Measurements from ENCODE around the gene NR3C2.

- TF ChIP-seq CTCF (IDR thresholded peaks at IDR 0.05; ENCODE audit: insufficient read depth, low read length, poor library complexity, severe bottlenecking): no peak
- TF ChIP-seq EZH2phosphoT487 (conservative IDR thresholded peaks at IDR 0.05; ENCODE audit: low read length): no peak
These were observed 374.8 kb downstream of the NR3C2 start for GRCh38 chr4:148067301-148067916.
